Fibroblast of skin of left quadriceps (primary cell): Measurements from ENCODE around the gene RLBP1.
"Not testable (repeated sequence)": the region's sequence is repeated elsewhere in the genome, so short reads cannot be mapped to it uniquely, and the experiment has no call there.

Experiments
- DNase-seq, 2 experiments: peaks; one replicate each; pipeline ENCODE4 v3.0.0-alpha.2; 2013; ENCODE audit warnings: low read depth in 2 of 2

RLBP1 gene

DNA sequence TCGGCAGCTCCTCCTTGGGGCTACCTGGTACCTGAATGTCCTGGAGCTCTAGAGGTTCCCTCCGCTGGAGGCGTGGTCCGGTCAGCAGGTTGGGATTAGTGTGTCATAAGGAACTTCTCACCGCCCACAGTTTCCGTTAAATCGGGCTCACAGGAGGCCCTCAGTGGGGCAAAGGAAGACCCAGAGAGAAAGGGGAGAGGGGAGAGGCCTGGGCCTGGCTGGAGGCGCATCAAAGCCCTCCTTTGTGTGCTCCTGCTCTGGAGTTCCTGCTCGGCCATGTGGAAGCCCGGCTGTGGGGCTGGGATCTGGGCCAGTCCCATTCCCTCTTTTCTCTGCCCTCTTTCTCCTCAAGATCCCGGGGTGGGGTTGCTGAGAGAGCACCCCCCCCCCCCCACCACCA is at the start of gene RLBP1:
TSS of gene RLBP1 (minus strand) at position 37 of the 400 bp plus-strand sequence. CDS start 2,604 bp downstream, outside the sequence.
- no peak for DNase-seq

DNA sequence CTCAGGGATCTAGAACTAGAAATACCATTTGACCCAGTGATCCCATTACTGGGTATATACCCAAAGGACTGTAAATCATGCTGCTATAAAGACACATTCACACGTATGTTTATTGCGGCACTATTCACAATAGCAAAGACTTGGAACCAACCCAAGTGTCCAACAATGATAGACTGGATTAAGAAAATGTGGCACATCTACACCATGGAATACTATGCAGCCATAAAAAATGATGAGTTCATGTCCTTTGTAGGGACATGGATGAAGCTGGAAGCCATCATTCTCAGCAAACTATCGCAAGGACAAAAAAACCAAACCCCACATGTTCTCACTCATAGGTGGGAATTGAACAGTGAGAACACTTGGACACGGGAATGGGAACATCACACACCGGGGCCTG is 28.8 kb upstream of the RLBP1 start:
- not testable (repeated sequence) for DNase-seq

DNA sequence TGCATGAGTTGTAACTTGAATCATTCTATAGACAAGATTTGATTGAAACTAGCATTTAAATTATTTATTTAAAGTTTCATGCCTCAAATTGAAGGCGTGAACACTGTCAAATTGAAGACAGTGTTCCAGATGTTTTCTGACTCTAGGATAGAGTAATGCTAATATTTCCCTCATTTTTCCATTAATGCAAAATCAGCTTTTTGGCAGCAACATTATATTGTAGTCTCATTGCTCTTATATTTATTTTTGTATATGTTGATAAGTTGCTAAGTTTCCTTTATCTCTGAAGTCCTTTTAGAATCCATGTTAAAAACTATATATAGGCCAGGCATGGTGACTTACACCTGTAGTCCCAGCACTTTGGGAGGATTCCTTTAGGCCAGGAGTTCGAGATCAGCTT is 27.2 kb upstream of the RLBP1 start:
- DNase-seq: no peak

DNA sequence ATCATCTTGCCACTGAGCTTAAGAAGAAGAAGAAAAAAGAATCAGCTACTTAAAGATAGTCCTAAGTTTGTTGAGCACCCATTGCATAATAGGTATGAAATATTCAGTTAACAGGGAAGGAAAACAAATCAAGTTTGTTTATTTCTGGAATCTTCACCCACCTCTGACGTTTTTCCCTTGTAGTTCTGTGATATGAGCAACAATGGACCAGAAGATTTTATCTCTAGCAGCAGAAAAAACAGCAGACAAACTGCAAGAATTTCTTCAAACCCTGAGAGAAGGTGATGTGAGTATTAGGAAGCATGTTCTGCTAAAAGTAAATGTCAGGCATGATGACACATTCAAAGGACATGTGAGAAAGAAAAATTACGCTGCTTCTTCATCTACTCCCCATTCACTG is 26.1 kb upstream of the RLBP1 start:
- DNase-seq: no peak

DNA sequence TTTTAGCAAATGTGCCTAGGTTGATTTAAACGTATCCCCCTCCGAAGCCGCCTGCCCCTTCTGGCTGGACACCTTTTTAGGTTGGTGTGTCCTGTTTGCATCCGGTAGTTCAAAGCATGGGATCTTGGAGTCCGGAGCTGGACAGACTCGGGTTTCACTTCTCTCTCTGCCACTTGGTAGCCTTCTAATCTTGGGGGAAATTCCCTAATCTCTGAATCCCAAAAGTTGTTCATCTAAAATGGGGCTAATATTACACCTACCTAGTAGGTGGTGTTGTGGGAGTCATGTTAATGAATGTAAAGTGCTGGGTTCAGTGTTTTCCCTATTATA is 23.2 kb upstream of the RLBP1 start:
- no peak for DNase-seq

DNA sequence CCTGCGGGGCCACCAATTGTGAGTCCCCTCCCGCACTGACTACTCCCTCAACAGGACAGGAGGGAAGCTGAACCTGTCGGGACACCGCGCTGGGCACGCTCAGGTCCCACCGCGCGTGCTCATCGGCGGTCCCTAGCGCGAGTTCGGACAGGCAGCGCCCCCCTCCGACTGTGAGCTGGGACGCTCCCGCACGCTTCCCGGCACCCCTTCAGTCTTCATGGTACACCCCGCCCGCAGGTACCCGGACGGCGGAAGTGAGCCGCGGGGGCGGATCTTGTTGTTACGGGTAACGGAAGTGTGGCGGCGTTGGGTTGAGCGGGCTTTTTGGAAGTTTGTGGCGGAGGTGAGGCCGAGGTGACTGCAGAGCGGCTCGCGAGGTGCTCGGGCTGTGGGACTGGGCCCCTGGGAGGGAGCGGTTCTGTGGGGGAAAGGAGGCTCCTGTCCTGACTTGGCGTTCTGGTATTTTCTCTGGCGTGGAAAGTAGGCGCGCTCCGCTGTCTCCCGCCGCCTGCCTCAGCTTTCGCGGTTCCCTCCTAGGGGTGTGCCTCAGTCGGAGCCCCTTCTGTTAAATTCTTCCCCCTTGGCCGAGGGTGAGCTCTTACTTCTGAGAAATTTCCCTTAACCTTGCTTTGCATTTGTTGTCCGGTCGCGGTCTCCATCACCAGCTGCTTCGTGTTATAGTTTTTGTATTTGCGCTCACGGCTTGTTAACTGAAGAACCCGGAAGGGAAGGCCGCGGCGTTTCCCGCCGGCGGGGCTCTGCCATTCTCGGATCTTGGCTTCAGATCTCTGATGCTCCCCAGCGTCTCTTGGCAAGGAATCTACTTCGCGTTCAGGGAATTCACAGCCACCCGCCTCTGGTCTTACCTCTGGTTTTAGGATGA is 22.6 kb upstream of the RLBP1 start, which contains the start of gene FANCI:
TSS of gene FANCI (plus strand) at position 289 of the 883 bp plus-strand sequence. CDS start 3,669 bp downstream, outside the sequence.
- peak; percentile 83 to 84 for DNase-seq

DNA sequence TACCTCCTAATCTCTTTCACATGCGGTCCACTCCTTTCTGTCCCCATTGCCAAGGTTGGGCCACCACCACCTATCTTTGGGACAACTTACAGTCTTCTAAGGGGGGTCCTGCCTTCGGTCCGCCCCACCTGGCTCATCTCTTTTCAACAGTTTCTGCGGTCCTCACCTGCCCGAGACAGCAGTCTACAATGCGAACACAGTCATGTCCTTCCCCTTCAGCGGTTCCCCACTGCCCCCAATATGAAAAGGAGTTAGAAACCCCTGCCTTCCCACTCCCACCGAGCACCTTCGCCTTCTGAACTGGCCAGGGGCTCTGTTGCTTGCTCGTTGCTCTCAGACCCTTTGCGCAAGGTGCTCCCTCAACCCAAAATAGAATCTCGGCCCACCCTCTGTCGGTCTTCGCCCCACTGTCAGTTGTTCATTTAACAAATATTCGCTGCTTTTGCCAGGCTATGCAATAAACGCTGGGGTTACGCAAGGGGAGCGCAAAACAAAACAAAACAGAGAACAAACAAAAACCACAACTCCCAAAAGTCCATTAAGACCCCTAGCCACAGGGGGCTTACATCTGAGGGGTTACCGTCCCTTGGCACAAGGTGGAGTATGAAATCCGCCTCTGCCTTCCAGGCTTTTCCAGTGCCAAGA is 21.8 kb upstream of the RLBP1 start:
- no peak for DNase-seq

DNA sequence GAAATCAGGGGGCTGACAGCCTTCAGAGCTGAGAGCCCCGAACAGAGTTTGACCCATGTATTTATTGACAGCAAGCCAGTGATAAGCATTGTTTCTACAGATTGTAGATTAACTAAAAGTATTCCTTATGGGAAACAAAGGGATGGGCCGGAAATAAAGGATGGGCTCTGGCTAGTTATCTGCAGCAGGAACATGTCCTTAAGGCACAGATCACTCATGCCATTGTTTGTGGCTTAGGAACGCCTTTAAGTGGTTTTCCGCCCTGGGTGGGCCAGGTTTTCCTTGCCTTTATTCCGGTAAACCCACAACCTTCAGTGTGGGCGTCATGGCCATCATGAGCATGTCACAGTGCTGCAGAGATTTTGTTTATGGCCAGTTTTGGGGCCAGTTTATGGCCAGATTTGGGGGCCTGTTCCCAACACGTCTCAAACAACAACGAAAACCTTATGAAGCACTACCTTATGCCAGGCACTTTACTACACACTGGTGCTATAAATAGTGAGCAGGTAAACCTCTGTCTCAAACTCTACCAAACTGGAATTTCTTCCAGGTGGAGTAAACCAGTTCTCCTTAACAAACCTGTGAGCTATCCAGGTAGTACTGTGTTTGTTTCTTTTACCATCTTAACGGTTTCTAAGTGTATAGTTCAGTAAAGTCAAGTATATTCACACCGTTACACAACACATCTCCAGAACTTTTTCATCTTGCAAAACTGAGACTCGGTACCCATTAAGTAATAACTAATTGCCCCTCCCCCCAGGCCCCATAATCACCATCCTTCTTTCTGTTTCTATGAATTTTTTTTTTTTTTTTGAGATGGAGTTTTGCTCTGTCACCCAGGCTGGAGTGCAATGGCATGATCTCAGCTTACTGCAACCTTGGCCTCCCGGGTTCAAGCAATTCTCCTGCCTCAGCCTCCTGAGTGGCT is 18.8 kb upstream of the RLBP1 start:
- not testable (repeated sequence) for DNase-seq

DNA sequence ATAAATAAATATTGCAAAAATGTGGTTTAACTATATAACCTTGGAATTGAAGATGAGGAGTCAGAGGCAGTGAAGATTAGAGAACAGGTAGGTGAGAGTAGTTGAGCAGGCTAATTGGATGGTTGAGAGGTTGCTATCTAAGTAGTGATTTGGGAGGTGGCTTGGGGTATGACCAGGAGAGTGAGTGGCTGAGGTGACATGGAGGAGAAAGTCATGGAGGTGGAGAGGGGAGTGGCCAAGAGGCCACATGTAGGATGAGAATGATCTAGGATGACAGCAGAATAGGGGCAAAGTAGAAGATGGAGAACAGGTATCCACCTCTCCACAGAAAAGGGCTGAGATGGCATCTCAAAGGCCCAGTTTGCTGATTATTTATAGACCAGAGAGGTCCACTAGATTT is 10.5 kb upstream of the RLBP1 start:
- DNase-seq: no peak

DNA sequence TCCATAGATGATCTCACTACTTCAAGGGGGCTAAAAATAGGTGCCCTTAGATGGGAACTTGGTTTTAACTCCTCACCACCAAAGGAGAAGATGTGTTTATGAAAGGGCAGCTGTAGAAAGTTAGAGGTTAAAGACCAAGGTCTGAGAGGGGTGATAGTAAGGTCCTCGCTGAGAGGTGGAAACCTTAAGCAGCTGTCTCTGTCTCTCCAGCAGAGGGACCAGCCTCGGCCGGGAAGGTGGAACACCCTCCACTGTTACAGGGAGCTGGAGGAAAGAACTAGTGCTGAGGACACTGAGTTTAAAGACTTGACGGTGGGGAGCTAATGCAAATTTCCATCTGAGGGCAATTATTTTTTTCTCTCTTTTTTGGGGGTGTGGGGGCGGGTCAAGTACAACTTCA is 8.9 kb upstream of the RLBP1 start:
- no peak for DNase-seq

DNA sequence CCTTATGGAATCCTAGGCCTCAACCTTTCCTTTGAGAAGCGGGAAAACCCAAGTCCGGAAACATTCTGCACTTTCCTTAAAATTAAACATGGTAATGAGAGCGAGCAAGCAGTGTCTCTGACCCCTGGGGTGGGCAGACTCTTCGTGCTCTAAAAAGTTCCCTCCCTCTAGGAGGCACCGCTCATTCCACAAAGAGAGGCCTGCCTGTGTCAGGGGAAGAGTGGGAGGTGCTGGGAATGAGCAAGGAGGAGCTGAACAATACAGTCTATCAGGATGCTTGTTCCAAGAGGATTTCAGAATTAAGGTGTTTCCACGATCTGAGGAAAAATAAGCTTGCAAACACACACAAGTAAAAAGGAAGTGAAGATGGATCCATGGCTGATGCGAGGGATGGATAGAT is 6.0 kb upstream of the RLBP1 start:
- no peak for DNase-seq

DNA sequence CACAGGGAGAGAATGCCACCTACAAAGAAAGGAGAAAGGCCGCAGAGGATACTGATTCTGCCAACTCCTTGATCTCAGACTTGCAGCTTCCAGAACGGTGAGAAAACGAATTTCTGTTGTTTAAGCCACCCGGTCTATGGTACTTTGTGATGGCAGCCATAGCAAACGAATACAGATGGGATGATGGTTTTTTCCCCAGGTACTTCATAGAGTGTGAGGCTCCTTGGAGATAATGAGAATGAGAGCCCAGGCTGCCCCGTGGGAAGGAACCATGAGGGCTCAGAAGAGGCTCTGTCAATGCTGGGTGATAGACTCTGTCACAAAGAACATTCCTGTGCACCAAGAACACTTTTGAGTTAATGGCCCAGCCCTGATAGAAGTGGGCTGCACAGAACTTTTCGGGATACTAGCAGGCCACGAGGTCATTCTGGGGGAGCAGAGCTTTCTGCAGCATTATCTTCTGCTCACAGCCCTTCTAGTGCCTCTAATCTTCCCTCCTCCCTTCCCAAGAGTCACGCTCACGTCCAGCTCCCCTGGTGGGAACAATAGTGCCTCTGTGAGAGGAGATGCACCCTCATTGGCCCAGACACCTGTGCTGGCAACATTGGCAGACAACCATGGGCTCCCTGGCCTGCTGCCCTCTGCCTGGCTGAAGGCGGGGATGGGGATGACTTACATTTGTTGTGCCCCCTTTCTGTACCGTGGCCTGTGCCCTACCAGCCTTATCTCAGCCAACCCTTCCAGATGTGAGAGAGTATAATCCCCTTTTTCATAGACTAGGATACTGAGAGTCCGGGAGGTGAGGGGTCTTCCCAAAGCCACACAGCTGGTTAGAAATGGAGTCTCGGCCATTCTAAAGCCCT is 5.2 kb upstream of the RLBP1 start:
- no peak for DNase-seq

DNA sequence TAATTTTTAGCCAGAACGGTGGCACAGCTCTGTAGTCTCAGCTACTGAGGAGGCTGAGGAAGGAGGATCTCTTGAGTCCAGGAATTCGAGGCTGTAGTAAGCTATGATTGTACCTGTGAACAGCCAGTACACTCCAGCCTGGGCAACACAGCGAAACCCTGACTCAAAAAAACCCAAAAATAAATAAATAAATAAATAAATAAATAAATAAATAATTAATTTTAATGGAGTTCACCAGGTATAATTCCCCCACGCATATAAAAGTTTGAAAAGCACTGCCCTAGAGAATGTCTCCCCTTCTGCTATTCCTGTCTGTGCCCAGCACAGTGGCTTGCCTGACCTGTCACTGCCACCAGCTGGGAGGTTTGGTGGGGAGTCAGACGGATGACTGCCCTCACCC is 4.2 kb upstream of the RLBP1 start:
- DNase-seq: no peak

DNA sequence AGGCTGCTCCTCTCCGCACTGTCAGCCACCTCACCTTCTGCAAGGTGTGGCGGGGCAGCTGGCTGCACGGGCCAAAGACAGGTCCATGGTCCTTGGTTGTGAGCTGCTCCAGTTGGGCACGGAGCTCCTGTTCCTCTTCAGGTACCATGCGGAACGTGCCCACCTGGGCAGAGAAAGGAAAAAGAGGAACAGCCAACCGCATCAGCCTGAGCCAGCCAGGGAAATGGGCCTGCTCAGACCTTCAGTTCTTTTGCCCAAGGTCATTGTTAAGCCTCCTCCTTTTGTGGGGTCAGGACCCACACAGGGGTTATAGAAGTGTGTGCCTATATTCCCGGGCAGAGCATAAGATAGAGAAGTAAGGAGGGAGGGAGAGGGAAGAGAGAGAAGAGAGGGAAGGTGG is 2.8 kb downstream of the RLBP1 start:
- no peak for DNase-seq

DNA sequence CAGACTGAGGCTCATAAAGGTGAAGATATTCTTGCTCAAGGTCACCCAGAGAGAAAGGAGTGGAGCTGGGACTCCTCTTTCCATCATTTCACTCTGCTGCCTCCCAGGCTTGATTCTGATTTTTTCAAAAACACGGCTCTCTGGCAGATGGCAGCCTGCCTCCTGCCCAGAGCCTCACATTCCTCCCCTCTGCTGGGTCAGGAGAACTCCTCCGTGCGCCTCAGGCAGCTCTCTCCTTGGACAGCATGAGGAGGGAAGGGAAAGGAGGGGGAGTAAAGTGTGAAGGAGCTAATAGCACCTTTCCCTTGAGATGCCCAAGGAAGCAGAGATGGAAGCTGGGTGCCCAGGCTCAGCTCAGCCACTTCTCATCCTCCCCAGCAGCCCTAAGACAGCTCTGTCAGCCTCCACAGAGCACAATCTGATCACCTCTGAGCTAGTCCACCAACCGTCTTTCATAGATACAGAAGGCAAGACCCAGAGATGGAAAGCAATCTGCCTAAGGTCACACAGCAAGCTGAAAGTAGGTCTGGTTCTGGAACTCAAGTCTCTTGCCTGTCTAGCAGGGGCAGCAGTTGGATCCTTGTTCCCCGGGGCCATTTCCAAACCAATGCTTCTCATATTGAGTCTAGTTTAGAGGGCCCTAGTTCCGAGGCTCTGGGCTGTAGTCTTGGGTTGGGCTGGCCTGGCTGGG is 3.5 kb downstream of the RLBP1 start:
- DNase-seq: no peak

DNA sequence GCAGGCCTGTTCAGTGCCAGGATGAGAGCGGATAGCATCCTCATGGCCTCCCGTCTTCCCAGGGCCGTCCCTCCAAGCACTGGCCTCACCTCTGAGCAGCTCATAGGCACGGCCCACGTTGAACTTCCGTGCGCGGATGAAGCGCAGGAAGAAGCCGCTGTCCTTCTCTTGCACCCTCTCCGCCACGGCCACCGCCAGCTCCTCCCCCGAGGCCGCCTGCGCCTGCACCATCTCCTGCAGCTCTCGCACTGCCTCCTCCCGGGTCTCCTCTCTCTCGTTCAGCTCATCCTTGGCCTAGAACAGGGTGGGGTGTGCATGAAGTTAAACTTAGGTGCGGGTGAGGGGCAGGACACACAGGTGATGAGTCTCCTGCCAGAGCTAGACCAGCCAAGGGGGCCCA is 4.3 kb downstream of the RLBP1 start:
- no peak for DNase-seq

DNA sequence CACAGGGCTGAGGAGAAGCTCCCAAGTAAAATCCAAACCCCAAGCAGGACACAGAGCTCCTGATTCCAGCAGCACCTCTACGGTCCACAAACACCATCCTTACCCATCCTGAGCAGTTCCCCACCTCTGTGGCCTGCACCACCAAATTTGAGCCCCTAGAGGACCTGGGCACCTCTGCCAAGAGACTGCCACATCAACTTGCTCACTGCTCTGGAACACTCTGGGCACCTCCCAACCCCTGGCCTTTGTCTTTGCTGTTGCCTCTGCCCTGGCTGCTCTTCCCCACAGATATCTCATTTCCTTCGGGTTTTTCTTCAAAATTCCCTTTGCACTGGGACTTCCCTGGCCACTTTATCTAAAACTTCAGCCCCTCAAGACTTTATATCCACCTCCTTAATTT is 5.8 kb downstream of the RLBP1 start:
- no peak for DNase-seq

DNA sequence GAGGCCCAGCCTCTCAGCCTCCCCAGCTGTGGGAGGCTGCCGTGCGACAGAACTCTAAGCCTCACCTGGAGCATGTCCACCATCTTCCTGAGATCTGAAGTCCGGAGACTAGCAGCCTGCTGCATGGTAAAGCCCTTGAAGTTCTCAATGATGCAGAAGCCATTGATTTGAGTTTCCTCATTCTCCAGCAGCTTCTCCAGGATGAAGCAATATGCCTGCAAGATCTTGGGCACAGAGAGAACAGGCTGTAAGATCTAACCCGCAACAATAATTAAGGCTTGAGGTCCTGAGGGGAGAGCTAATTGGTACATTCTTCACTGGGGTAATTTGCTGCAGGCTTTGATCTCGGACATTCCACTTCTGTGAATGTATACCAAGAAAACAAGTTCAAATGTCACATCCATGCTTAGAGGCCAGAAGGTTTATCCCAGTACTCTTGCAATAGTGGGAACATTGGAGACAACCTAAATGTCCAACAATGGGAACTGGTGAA is 9.7 kb downstream of the RLBP1 start:
- no peak for DNase-seq

DNA sequence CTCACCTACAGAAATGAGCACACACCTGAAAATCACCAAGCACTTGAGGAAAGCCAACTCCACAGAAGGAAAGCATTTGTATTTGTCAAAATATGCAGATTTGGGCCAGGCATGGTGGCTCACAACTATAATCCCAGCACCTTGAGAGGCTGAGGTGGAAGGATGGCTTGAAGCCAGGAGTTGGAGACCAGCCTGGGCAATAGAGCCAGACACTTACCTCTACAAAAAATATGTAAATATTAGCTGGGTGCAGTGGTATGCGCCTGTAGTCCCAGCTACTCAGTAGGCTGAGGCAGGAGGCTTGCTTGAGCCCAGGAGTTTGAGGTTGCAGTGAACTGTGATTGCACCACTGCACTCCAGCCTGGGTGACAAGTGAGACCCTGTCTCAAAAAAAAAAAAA is 12.3 kb downstream of the RLBP1 start:
- DNase-seq: no peak

DNA sequence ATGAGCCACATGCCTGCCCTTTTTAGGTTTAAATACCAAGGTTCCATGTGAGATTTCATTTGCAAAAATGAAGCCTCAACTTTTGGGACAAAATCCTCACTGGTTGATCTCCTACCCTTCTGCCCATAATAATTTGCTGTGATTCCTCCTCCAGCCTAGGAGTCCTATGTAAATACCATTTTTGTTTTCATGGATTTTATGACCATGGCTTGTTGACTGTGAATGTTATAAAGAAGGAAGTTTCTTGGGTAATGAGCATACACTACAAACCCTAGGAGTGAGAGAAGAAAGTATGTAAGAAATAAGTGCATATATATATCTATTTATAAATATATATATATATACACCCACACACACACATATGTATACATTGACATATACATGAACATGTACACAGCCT is 13.1 kb downstream of the RLBP1 start:
- DNase-seq: no peak
